Measurements from ENCODE around the gene SMC3.

DNA sequence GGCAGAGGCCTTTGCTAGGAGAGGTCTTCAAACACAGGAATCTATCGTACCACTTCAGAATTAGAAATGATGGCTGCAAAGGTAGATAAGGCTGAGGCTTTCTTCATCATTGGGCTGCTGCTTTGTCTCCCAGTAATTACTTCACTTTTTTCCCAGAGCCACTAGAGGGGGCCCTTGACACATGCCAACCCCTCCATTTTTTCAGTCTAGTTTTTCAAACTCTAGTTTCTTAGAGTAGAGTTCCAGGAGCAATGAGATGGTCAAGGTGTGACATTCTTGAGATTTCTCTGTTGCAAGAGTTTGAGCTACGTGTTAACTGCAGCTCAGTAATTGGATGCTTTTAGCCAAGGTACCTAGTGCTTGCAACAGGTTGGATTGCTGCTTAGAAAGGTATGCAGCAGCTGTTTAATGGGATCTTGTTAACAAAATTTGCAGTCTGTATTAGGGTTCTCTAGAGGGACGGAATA is 42.8 kb downstream of the SMC3 start:
- TF ChIP-seq POLR2AphosphoS5 (IDR thresholded peaks at IDR 0.05) (no peak), CTCF (IDR thresholded peaks at IDR 0.05) (peak in 3 of 4 experiments; percentile 59 to 89 (median 70))
